ENCODE results near the gene RAB3D. TPM values are rescaled to one million over a fixed set of nuclear protein-coding genes. Genes with fewer than 3 reads are reported as not detected.

RAB3D gene
- total and polyA plus RNA-seq, 10 of the 15 experiments (the other 5 are each of a cell fraction or from before 2014, with no cell fraction given): 1.1 to 15.7 (median 6.2) TPM

- Histone ChIP-seq H3K79me2 (ENCODE audit: control insufficient read depth, insufficient read depth, low read length) (no peaks in the 10 kb centered on the region), H3K27me3 (replicated peaks in 1 of 2; ENCODE audit: control insufficient read depth in 2 of 2, insufficient read depth in 2 of 2, low read length in 1 of 2) (no peaks in the 10 kb centered on the region), H2AFZ (ENCODE audit: control insufficient read depth, low read depth, low read length) (no peak overlapping the region), H3K4me2 (ENCODE audit: control insufficient read depth, insufficient read depth) (no peak overlapping the region), H3K9ac (ENCODE audit: control insufficient read depth, insufficient read depth, low read length) (no peak overlapping the region), H3K9me3 (replicated peaks; ENCODE audit: control insufficient read depth, insufficient read depth, low read length) (no peaks in the 10 kb centered on the region; the same call in 2 of the 3 replicates), H4K20me1 (ENCODE audit: control insufficient read depth, insufficient read depth) (no peaks in the 10 kb centered on the region), H3K4me3 (no peak overlapping the region), H3K4me1 (ENCODE audit: control insufficient read depth, insufficient read depth, low read length) (no peaks in the 10 kb centered on the region), H3K27ac (ENCODE audit: control insufficient read depth, insufficient read depth) (no peak overlapping the region), H3K36me3 (ENCODE audit: control insufficient read depth in 2 of 2, insufficient read depth in 2 of 2, low read length in 1 of 2) (no peaks in the 10 kb centered on the region)
- 11% methylated on average over 5 of the region's 5 CpGs for WGBS (ENCODE audit: insufficient coverage, insufficient replicate concordance, low lambda C conversion rate, missing lambda C conversion rate)
- ChIA-PET CTCF (interaction anchor here (0.7 kb wide), 1 partner anchor 9 kb away, joined by 3 read pairs; no protein-coding TSS in a partner anchor), POLR2A (no interaction called here), SMC1A (ENCODE audit: uncharacterized antibody, unreplicated experiment) (interaction anchor here (1.4 kb wide), 1 partner anchor 12 kb away, joined by 5 read pairs; no protein-coding TSS in a partner anchor), RAD21 (ENCODE audit: unreplicated experiment) (no interaction called here)
- no TSS peak for BruUV-seq (replicated peaks)
- intact Hi-C loops (cut with micrococcal nuclease; ENCODE audit: unreplicated experiment): no loop called here
- DNase-seq (ENCODE audit: low read depth, low spot score) (no peak), ATAC-seq (no peak), FAIRE-seq (no peak)
- TF ChIP-seq BMI1 (IDR thresholded peaks at IDR 0.05; ENCODE audit: borderline replicate concordance) (no peak), HDAC2 (IDR thresholded peaks at IDR 0.05) (no peak), FOS (IDR thresholded peaks at IDR 0.05; ENCODE audit: borderline replicate concordance, extremely low read depth, insufficient read length) (no peak), NFIC (IDR thresholded peaks at IDR 0.05; ENCODE audit: low read depth, low read length) (no peak), ZNF217 (IDR thresholded peaks at IDR 0.05) (no peak), SMARCA5 (IDR thresholded peaks at IDR 0.05) (no peak), KLF5 (IDR thresholded peaks at IDR 0.05; ENCODE audit: partially characterized antibody) (no peak), SKIL (IDR thresholded peaks at IDR 0.05; ENCODE audit: low read depth, poor library complexity, severe bottlenecking) (no peak)
- TF ChIP-seq, protein P1, sequence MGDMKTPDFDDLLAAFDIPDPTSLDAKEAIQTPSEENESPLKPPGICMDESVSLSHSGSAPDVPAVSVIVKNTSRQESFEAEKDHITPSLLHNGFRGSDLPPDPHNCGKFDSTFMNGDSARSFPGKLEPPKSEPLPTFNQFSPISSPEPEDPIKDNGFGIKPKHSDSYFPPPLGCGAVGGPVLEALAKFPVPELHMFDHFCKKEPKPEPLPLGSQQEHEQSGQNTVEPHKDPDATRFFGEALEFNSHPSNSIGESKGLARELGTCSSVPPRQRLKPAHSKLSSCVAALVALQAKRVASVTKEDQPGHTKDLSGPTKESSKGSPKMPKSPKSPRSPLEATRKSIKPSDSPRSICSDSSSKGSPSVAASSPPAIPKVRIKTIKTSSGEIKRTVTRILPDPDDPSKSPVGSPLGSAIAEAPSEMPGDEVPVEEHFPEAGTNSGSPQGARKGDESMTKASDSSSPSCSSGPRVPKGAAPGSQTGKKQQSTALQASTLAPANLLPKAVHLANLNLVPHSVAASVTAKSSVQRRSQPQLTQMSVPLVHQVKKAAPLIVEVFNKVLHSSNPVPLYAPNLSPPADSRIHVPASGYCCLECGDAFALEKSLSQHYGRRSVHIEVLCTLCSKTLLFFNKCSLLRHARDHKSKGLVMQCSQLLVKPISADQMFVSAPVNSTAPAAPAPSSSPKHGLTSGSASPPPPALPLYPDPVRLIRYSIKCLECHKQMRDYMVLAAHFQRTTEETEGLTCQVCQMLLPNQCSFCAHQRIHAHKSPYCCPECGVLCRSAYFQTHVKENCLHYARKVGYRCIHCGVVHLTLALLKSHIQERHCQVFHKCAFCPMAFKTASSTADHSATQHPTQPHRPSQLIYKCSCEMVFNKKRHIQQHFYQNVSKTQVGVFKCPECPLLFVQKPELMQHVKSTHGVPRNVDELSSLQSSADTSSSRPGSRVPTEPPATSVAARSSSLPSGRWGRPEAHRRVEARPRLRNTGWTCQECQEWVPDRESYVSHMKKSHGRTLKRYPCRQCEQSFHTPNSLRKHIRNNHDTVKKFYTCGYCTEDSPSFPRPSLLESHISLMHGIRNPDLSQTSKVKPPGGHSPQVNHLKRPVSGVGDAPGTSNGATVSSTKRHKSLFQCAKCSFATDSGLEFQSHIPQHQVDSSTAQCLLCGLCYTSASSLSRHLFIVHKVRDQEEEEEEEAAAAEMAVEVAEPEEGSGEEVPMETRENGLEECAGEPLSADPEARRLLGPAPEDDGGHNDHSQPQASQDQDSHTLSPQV (IDR thresholded peaks at IDR 0.05): no peak
- TF ChIP-seq, protein P2, sequence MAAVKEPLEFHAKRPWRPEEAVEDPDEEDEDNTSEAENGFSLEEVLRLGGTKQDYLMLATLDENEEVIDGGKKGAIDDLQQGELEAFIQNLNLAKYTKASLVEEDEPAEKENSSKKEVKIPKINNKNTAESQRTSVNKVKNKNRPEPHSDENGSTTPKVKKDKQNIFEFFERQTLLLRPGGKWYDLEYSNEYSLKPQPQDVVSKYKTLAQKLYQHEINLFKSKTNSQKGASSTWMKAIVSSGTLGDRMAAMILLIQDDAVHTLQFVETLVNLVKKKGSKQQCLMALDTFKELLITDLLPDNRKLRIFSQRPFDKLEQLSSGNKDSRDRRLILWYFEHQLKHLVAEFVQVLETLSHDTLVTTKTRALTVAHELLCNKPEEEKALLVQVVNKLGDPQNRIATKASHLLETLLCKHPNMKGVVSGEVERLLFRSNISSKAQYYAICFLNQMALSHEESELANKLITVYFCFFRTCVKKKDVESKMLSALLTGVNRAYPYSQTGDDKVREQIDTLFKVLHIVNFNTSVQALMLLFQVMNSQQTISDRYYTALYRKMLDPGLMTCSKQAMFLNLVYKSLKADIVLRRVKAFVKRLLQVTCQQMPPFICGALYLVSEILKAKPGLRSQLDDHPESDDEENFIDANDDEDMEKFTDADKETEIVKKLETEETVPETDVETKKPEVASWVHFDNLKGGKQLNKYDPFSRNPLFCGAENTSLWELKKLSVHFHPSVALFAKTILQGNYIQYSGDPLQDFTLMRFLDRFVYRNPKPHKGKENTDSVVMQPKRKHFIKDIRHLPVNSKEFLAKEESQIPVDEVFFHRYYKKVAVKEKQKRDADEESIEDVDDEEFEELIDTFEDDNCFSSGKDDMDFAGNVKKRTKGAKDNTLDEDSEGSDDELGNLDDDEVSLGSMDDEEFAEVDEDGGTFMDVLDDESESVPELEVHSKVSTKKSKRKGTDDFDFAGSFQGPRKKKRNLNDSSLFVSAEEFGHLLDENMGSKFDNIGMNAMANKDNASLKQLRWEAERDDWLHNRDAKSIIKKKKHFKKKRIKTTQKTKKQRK (IDR thresholded peaks at IDR 0.05; ENCODE audit: low read depth, low read length): no peak
- TF ChIP-seq, protein P3, sequence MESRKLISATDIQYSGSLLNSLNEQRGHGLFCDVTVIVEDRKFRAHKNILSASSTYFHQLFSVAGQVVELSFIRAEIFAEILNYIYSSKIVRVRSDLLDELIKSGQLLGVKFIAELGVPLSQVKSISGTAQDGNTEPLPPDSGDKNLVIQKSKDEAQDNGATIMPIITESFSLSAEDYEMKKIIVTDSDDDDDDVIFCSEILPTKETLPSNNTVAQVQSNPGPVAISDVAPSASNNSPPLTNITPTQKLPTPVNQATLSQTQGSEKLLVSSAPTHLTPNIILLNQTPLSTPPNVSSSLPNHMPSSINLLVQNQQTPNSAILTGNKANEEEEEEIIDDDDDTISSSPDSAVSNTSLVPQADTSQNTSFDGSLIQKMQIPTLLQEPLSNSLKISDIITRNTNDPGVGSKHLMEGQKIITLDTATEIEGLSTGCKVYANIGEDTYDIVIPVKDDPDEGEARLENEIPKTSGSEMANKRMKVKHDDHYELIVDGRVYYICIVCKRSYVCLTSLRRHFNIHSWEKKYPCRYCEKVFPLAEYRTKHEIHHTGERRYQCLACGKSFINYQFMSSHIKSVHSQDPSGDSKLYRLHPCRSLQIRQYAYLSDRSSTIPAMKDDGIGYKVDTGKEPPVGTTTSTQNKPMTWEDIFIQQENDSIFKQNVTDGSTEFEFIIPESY (IDR thresholded peaks at IDR 0.05): no peak
- in situ Hi-C loops (cut with MboI): no loop called here
These were observed 65.5 kb downstream of the RAB3D start for GRCh38 chr19:11273989-11274388.

Data from GM12878 (cell line).